Skin epidermis (tissue), 12 donors: ENCODE results near the gene IL1RAPL1.
"Not testable (repeated sequence)": the region's sequence is repeated elsewhere in the genome, so short reads cannot be mapped to it uniquely, and the experiment has no call there.

ENCODE experiments used
- H3K27ac ChIP-seq, 21 experiments: fragments of 200-600 bp; sonication (generic) in 11 of 21; one replicate each; pipeline ENCODE4 v1.5.0; 2020; ENCODE audit warnings: mild to moderate bottlenecking in 3 of 21, inconsistent platforms in 2 of 21, moderate library complexity in 2 of 21
- H3K4me3 ChIP-seq, 7 experiments: fragments of 200-600 bp; sonication (generic) in 2 of 7; one replicate each; pipeline ENCODE4 v1.5.0; 2020; ENCODE audit warnings: inconsistent platforms in 2 of 7, mild to moderate bottlenecking in 2 of 7, moderate library complexity in 1 of 7

The IL1RAPL1 gene

DNA sequence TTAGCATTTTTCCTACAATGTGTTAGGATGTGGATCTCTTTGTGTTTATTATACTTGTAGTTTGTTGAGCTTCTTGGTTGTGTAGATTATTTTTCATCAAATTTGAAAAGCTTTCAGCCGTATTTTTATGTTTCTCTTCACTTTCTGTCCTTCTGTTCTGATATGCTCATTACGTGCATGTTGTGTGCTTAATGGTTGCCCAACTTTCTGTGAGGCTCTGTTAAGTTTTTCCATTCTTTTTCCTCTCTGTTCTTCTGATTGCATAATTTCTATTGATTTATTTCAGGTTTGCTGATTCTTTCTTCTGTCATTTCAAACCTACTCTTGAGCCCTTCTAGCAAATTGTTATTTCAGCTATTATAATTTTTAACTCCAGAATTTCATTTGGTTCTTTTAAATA lies 478.2 kb downstream of the IL1RAPL1 start:
- H3K4me3 ChIP-seq = no peak overlapping the region
- no peak overlapping the region for H3K27ac ChIP-seq

DNA sequence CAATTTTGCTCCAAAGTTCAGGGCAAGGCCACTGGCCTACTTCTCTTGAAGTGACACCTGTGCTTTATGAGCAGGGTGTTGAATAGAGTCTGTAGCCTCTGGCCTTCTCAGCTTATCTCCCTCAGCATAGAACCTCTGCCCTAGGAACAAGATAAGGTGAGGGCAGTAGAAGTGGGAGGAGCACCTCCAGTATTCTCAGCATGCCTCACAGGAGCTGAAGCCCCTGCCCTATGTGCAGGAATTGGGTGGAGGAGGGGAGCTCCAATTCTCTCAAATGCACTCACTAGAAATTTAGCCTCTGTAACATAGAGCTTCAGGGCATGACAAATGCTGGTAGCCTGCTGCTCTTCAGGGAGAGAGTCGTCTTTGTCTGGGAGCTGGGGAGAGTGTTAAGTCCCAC lies 479.3 kb downstream of the IL1RAPL1 start:
- no peak overlapping the region for H3K4me3 ChIP-seq
- H3K27ac ChIP-seq = no peak overlapping the region

DNA sequence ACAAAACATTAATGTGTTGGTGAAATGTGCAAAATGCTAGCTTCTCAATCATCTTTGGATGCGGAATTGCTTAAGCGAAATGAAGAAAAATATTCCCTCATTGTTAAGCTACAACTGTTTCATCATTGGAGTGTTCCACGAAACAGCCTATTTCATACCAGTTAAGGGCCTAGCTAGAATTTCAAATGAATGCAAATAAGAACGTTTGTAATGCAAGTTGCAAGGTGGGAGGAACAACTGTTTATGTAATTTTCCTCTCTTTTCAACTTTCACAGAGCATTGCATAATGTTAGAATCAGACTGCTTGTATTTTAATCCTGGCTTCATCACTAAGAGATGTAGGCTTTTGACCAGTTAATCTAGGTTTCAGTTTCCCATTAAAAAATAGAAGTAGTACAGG lies 480.1 kb downstream of the IL1RAPL1 start:
- H3K4me3 ChIP-seq = no peak overlapping the region
- H3K27ac ChIP-seq = no peak overlapping the region

DNA sequence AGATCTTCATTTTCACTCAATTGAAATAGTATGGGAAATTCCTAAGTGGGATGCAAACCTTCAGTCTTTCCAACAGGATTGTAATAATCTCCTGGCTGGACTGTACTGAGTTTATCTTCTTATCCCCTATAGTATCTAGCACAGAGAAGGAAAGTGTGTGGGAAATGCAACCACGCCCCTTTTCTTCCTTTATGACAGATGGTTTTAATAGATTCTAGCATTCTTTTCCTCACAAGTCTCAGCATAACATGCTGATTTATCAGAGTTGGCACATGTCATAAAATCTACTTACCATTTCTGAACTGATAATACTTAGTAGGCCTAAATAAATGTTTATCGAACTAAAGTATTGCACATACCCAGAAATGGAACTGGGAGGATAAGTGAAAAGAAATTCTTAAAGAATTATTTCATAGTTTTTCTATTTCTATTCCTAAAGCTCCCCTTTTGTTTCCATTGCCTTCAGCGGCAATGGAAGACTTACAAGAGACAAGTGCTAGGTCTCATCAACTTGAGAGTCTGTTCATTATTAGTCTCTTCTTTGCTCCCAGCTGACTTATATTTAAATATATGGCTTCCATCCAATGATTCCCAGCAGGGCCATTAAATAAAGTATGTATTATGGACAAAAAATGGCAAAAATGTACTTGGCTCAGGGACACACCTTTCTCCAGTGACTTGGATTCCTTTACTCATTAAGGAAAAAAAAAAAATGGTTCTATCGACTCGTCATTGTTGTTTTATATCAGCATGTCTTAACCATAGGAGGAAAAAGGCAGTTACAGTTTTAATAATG lies 484.5 kb downstream of the IL1RAPL1 start:
- H3K4me3 ChIP-seq = no peak overlapping the region

GRCh38 chrX:29082558-29082957 lies 495.3 kb downstream of the IL1RAPL1 start:
- H3K4me3 ChIP-seq = no peak overlapping the region
- no peak overlapping the region for H3K27ac ChIP-seq

More for the DNA sequence above, 484.5 kb downstream of the IL1RAPL1 start:
- H3K27ac ChIP-seq = no peak overlapping the region

- Histone ChIP-seq H3K4me3 (no peak overlapping the region), H3K27ac (no peak overlapping the region)
These were observed 496.6 kb downstream of the IL1RAPL1 start for GRCh38 chrX:29083823-29084222.

- no peak overlapping the region for H3K4me3 ChIP-seq
These were observed 503.6 kb downstream of the IL1RAPL1 start for GRCh38 chrX:29090811-29091210.

DNA sequence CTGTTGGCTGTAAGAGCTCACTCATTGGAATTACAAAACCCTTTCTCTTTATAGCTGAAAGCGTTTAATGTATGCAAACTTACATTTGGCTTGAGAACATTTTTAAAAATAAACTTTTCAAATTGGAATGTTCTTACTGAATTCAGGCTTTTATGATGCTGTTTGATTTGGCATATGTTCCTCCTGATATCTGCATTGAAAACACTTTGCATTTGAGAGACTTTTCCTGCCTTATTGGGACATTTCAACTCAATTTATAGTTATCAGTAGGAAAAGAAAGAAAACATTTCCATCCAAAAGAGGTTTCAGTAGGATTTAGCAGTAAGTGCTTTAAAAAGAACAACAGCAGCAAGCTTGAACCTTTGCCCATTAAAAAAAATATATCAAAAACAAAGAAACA lies 520.0 kb downstream of the IL1RAPL1 start:
- Histone ChIP-seq H3K4me3 (no peak overlapping the region), H3K27ac (no peak overlapping the region)

More at GRCh38 chrX:29090811-29091210, 503.6 kb downstream of the IL1RAPL1 start:
- no peak overlapping the region for H3K27ac ChIP-seq

DNA sequence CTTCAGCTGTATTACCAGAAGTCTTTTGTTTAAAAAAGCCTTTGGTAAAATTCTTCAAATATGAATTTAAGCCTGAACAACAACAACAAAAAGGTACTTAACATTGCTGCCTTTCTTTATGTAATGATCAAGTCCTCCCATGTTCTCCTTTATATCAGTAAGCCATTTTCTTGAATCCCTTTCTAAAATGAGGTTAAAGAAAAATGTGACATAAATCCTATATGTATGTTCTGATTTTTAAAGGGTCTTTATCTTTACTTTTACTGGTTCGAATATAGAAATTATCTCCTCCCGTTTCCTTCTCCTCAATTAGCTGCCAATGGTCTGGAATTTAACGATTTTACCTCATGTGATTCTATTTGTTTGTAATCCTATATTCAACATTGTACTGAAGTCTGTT lies 522.8 kb downstream of the IL1RAPL1 start:
- Histone ChIP-seq H3K27ac (no peak overlapping the region), H3K4me3 (no peak overlapping the region)

GRCh38 chrX:29113221-29113620 lies 526.0 kb downstream of the IL1RAPL1 start:
- Histone ChIP-seq H3K27ac (no peak overlapping the region), H3K4me3 (no peak overlapping the region)

- H3K27ac ChIP-seq, H3K4me3 ChIP-seq: not testable (repeated sequence)
These were observed 535.6 kb downstream of the IL1RAPL1 start for GRCh38 chrX:29122817-29123216.

GRCh38 chrX:29130905-29131304 lies 543.7 kb downstream of the IL1RAPL1 start:
- Histone ChIP-seq H3K27ac (no peak overlapping the region), H3K4me3 (no peak overlapping the region)

GRCh38 chrX:29136904-29137303 lies 549.7 kb downstream of the IL1RAPL1 start:
- Histone ChIP-seq H3K4me3 (no peak overlapping the region), H3K27ac (no peak overlapping the region)

- Histone ChIP-seq H3K27ac (no peak overlapping the region), H3K4me3 (no peak overlapping the region)
These were observed 550.8 kb downstream of the IL1RAPL1 start for GRCh38 chrX:29138003-29138402.

- Histone ChIP-seq H3K27ac (no peak overlapping the region), H3K4me3 (no peak overlapping the region)
These were observed 556.1 kb downstream of the IL1RAPL1 start for GRCh38 chrX:29143356-29143755.

DNA sequence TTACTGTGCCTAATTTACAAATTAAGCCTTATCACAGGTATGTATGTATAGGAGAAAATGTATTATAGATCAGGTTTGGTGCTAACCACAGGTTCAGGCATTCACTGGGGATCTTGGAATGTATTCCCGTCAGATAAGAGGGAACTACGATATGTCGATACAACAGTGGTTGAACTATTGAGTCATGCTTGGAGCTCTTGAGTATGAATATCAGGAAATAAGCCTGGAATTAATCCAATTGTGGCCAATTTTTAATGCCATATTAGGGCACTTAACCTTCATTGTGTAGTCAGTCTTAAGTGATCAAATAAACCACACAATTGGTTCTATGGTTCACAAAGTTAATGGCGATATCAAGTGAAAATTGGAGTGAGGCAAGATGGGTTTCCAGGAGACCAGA lies 556.5 kb downstream of the IL1RAPL1 start:
- H3K4me3 ChIP-seq = no peak overlapping the region
- H3K27ac ChIP-seq = no peak overlapping the region

DNA sequence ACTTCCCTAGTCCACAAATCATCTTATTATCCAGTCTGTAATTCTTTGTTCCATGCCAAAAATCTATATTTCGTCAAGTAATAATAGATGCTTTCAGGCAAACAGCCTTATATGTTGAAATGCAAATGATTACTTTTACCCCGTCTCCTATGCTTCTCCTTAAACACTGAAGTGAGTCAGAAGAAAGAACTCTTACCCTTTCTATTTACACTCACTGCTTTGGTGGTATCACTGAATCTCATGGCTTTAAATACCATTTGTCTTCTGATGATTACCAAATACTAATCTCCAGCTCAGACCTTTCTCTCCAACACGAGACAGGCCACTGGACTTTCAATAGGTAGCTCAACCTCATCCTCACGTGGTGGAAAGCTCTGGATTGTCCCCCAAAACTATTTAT lies 558.1 kb downstream of the IL1RAPL1 start:
- no peak overlapping the region for H3K27ac ChIP-seq

DNA sequence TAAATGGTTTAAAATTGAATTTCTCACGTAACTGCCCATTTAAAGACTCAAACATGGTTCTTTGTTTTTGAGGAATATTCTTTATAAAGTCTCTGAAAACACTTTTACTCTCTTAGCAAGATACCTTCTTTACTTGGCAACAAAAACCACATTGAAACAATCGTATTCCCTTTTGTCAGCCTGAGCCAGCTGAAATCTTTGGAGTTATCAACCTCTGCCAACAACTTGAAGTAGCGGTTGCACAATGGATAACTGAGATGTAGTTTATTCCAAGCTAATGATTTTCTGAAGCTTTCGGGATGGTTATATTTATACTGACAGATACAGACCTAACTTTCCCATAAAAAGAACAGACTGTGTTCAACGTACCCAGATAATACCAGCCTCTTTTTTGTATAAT lies 561.3 kb downstream of the IL1RAPL1 start:
- Histone ChIP-seq H3K27ac (no peak overlapping the region), H3K4me3 (no peak overlapping the region)

More for the DNA sequence above, 558.1 kb downstream of the IL1RAPL1 start:
- H3K4me3 ChIP-seq = no peak overlapping the region

DNA sequence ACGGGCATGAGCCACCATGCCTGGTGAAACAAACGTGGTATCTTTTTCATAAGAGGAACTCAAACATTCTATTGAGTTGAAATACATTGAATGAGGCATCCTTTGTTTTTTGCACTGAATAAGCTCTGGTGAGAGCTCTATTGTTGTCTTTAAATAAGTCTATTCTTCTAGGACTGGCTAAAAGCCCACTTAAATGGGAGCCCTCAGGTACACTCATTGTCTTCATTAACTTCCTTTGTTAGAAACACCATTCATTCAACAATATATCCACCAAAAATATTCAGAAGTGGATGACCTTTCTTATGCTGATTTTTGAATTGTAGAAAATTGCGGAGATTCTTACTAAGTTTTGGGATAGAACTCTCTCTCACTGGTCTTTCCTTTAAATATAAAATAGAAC lies 568.0 kb downstream of the IL1RAPL1 start:
- Histone ChIP-seq H3K4me3 (no peak overlapping the region), H3K27ac (no peak overlapping the region)

- Histone ChIP-seq H3K27ac (no peak overlapping the region), H3K4me3 (no peak overlapping the region)
These were observed 585.6 kb downstream of the IL1RAPL1 start for GRCh38 chrX:29172880-29173279.

GRCh38 chrX:29187264-29187663 lies 600.0 kb downstream of the IL1RAPL1 start:
- no peak overlapping the region for H3K27ac ChIP-seq
- H3K4me3 ChIP-seq = no peak overlapping the region

GRCh38 chrX:29196501-29196900 lies 609.3 kb downstream of the IL1RAPL1 start:
- Histone ChIP-seq H3K4me3 (no peak overlapping the region), H3K27ac (no peak overlapping the region)
